HG03196 (cell line): Measurements from ENCODE around the gene KIRREL2.
"Not testable (repeated sequence)": the region's sequence is repeated elsewhere in the genome, so short reads cannot be mapped to it uniquely, and the experiment has no call there.

Experiments
- ATAC-seq: cut with Tn5 transposase; IDR thresholded peaks from one replicate; pipeline ENCODE4 v1.9.1; 2021; ENCODE audit not compliant: unreplicated experiment

The KIRREL2 gene

GRCh38 chr19:35868823-35869326, 12.2 kb downstream of the KIRREL2 start:
- ATAC-seq = no peak

DNA sequence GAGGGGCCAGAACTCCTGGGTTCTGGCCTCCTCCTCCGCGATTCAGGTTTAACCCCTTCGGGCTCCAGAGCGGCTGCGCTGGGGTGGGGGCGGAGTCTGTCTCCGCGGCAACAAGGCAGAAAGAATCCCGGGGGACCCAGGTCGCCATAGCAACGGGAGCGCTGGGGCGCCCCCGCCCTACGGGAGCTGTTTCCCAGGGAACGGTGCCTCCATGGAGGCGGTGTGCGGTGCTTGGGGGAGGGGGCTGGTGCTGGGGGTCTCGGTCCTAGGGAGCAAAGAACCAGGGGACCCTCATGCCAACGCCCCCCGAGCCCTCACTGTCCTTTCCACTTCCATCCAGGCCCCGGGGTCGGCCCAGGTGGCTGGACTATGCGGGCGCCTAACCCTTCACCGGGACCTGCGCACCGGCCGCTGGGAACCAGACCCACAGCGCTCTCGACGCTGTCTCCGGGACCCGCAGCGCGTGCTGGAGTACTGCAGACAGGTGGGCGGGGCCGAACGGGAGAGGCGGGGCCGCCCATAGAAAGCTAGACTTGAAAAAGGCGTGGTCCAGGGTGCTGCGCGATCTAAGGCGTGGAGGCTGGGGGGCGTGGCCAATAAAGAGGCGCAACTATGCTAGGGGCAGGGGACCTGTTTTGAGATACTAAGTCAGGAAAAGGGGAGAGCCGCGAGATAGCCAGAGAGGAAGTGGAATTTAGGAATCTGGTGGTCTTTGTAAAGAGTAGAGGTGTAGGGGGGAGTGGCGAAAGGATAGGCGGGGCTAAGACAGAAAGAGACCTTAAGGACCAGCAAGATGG, 12.8 kb downstream of the KIRREL2 start:
- no peak for ATAC-seq

DNA sequence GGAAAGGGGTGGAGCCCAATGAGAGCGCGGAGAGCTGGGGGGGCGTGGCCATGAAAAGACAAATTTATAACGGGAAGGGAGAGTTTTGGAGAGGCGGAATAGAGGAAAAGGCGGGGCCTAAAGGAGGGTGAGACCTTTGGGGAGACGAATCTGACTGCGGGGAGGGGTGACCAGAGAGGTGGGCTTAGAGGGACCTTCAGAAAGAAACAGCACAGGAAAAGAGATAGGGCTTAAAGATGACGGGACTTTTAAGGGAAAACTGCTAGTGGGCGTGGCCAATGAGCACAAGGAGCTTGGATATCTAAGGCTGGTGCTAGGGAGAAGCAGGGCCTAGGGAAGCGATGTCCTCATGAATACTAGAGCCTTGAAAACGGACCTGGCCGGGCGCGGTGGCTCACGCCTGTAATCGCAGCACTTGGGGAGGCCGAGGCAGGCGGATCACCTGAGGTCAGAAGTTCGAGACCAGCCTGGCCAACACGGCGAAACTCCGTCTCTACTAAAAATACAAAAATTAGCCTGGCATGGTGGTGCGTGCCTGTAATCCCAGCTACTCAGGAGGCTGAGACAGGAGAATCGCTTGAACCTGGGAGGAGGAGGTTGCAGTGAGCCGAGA, 13.5 kb downstream of the KIRREL2 start:
- not testable (repeated sequence) for ATAC-seq

DNA sequence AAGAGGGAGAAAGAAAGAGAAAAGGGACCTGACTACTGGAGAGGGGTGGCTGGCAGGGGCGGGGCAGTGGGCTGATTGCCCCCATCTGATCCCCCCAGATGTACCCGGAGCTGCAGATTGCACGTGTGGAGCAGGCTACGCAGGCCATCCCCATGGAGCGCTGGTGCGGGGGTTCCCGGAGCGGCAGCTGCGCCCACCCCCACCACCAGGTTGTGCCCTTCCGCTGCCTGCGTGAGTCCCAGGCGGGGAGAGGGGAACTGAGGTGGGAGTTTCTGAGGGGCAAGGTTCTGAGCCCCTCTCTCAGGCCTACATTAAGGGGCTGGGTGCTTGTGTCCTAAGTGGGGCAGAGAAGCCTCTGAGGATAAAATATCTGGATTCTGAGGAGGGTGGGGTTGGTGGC, 14.1 kb downstream of the KIRREL2 start:
- ATAC-seq = no peak

GRCh38 chr19:35871611-35872010, 14.9 kb downstream of the KIRREL2 start:
- ATAC-seq = no peak

DNA sequence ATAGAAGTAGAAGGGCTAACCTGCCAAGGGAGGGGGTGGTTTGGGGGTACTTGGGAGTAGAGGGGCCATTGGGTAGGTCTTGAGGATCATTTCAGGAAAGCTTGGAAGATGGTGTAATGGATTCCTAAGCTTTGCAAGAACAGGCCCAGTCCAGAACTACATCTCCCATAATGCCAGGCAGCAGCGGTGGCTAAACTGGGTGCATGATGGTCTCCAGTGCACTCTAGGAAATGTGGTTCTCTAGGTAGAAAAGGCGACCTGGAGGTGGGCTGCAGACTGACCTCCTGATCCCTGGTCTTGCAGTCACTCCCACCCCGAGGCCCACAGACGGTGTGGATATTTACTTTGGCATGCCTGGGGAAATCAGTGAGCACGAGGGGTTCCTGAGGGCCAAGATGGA, 15.5 kb downstream of the KIRREL2 start:
- ATAC-seq = no peak

DNA sequence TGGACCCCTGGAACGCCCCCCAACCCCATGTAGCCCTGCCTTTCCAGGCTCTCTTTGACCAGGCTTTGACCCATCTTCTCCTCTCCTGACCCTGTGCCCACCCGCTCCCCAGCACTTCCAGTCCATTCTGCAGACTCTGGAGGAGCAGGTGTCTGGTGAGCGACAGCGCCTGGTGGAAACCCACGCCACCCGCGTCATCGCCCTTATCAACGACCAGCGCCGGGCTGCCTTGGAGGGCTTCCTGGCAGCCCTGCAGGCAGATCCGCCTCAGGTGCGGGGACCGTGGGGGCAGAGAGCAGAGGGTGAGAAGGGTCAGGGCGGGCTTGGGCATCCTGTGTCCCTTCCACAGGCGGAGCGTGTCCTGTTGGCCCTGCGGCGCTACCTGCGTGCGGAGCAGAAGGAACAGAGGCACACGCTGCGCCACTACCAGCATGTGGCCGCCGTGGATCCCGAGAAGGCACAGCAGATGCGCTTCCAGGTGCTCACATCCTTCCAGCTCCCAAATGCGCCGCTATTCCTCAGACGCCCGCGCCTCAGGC, 17.8 kb downstream of the KIRREL2 start:
- no peak for ATAC-seq

DNA sequence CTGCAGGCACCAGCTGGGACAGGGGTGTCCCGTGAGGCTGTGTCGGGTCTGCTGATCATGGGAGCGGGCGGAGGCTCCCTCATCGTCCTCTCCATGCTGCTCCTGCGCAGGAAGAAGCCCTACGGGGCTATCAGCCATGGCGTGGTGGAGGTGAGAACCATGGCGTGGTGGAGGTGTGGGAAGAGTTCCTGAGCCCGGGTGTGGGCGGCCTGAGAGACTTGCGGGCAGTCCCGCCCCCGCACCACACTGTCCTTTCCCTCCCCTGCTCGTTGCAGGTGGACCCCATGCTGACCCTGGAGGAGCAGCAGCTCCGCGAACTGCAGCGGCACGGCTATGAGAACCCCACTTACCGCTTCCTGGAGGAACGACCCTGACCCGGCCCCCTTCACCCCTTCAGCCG, 22.4 kb downstream of the KIRREL2 start:
- no peak for ATAC-seq

DNA sequence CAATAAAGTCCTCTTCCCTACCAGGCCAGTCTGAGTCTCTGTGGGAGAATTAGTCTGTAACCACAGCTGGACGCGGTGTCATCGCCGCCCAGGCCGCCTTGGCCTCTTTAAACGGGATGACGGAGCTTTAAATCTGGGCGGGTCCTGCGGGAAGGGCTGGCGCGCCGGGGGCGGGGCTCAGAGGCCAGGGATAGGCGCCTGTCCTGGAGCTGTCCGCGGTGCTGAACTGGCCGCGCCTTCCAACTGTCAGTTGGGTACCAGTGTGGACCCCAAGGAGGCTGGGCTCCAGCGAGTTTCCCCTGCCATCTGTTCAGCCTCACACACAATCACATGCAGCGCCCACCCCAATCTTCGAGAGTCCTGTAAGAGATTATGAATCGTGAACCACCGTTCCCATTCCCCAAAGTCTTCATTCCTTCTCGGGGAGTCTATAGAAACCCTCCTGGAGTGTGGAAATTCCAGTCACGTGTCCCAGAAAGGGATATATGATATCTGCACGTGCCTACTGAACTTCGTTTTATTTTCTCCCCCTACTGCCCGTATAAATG, 23.1 kb downstream of the KIRREL2 start:
- no peak for ATAC-seq

DNA sequence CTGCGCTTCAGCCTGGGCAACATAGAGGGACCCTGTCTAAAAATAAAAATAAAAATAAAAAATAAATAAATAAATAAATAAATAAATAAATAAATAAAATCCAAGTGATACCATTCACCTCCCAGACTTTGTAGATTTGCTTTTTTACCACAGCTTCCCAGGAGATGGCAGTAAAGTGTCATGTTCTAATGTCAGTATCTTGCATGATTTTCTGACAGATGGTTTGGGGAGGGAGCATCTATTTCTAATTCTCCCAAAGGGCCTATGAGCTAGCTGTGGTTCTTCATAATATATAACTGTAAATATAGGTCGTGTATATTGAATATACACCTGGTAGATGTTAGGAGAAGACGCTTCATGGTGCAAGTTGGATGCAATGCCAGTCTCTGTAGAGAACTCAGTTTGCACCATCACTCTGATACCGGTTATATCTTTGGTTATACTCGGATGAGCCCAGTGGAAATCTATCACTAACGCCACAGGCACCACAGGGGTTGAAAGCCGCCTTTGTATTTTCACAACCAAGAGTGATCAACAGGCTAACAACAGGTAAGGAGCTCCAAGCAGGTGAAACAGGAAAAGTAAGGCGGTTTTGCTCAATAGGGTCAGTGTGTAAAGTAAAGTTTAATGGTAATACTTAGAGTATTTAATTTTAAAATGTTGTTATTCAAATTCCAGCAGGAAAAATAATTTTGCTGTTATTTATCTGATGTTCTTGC, 25.6 kb downstream of the KIRREL2 start:
- no peak for ATAC-seq

DNA sequence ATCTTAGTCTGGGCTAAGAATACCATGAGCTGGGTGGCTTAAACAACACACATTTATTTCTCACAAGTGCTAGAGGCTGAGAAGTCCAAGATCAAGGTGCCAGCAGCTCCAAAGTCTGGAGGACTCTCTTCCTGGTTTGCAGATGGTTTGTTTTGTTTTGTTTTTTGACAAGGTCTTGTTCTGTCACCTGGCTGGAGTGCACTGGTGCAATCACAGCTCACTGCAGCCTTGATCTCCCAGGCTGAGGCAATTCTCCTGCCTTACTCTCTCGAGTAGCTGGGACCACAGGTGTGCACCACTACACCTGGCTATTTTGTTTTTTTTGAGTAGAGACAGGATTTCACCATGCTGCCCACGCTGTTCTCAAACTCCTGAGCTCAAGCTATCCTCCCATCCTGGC, 27.2 kb downstream of the KIRREL2 start:
- ATAC-seq = no peak

GRCh38 chr19:35885225-35885738, 28.6 kb downstream of the KIRREL2 start:
- ATAC-seq = no peak

GRCh38 chr19:35885904-35886303, 29.2 kb downstream of the KIRREL2 start:
- no peak for ATAC-seq

DNA sequence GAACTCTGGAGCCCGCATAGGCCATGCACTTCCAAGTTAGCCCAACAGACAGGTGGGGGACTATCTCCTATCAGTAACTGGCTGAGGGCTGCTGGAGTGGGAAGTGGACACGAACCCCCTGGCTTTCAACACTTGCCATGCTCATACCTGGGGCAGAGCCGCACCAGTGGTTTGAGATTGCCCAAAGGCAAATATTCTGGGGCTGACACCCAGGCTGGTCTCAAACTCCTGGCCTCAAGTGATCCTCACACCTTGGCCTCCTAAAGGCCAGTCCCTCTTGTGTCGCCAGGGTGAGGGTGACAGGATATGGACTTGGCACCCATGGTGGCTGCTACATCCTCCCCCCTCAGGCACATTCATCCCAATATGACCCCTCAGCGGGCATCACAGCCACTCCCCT, 30.5 kb downstream of the KIRREL2 start:
- no peak for ATAC-seq

GRCh38 chr19:35888398-35888797, 31.7 kb downstream of the KIRREL2 start:
- ATAC-seq = no peak

DNA sequence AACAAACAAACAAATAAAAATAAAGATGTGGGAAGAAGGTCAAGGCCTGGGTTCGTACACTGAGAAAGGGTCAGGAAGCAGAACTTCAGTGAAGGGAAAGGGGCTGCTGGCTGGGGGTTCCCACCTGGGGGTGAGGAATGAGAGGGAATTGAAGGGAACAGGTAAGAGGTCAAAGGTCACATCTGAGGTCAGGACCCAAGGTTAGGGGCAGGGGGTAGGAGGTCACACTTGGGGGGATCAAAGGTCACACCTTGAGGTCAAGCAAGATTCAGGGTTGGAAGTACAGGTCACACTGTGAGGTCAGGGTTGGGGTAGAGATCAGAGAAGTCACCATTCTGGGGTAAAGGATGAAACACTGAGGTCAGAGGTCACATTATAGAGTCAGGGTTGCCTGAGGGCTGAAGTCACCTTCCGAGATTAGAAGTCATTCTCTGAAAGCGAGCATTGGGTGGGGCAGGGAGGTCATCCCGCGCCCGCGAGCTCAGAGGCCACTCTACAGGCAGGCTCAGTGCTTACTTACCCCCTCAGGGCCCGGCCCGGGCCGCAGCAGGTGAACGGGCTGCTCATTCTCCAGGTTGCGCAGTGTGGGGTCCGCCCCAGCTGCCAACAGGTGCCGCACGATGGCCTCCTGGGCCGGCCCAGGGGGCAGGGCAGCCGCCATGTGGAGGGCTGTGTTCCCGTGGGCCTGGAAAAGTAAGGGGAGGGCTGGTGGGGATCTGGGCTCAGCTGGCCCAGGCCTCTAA, 32.8 kb downstream of the KIRREL2 start:
- ATAC-seq = no peak

GRCh38 chr19:35890113-35890650, 33.5 kb downstream of the KIRREL2 start:
- no peak for ATAC-seq

GRCh38 chr19:35891819-35892218, 35.1 kb downstream of the KIRREL2 start:
- not testable (repeated sequence) for ATAC-seq

GRCh38 chr19:35894342-35894741, 37.6 kb downstream of the KIRREL2 start:
- no peak for ATAC-seq
